C4-2B (cell line): ENCODE results near the gene SREBF2.

Source experiments
- CTCF ChIP-seq: fragments of 450-650 bp; conservative IDR thresholded peaks from 2 replicates; pipeline ENCODE4 v1.5.1; 2017; ENCODE audit warnings: mild to moderate bottlenecking
- ZFX ChIP-seq: fragments of 450-650 bp; IDR thresholded peaks from 2 replicates; pipeline ENCODE4 v1.6.1; 2017

DNA sequence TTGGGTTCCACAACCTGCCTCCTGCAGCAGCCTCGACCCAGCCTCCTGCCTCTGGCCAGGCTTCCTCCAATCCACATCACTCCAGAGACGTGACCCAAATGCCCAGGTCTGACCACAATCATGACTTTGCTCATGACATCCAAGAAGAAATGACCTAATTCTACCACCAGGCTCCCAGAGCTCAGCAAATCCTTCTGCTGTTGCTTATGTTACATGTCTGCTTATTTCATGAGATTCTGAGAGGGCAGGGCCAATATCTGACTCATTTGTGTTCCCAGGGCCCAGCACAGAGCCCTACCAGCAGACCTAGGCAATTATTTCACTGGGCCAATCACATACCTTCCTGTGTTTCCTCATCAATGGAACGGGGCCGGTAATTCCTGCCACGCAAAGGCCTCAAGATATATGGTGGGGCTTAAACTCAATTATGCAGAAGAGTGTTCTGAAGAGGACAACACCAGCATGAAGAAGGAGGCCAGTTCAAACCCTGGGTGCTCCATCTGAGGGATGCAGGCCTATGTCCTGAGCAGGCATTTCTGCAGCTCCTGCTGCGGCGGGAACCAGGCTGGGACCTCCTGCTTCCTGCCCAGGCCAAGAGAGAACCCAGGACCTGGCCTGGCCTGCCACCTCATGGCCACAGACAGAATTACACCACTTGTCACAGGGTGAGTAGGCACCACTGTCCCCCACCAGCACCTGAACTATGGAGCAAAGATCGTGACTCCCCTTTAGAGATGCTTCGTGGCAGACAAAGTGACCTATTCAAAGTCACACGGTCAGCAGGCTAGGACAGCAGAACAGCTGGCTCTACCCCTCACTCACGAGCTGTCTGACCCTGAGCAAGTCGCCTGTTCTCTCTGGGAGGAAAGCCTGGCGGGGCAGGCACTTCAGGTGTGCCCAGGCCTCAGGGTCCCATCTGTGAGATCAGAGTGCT is 108.2 kb downstream of the SREBF2 start:
- TF ChIP-seq CTCF, result peak; percentile 92
- TF ChIP-seq ZFX, result no peak
